ENCODE measurements around the gene CNTN1.

CNTN1 gene

DNA sequence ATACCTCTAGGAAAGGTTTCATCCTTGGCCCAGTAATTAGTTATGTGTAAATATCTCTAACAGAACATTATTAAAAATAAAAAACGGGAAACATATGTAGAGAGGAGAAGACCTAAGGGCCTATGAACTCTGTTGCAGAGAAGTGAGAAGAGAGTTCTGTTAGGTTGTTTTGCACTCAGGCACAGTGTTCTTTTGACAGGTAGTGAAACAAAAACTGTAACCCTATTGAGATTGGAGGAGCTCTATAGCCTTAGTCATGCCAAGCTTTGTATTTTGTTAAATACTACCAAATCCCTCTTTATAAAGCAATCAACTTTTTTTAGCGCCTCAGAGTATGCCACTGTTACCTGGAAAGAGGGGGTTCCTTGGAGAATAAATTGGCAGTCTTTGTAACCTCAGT is 77.6 kb downstream of the CNTN1 start:
- no peaks in the 10 kb centered on the region for H3K4me1 ChIP-seq (ENCODE audit: control insufficient read depth, insufficient read depth, low read length)
- no peaks in the 10 kb centered on the region for H3K9me3 ChIP-seq (ENCODE audit: control insufficient read depth, insufficient read depth, low read depth, low read length)
- ChIA-PET CTCF (interaction anchor here (0.6 kb wide), 1 partner anchor 81 kb away, joined by 3 read pairs; no protein-coding TSS in a partner anchor), POLR2A (no interaction called here)
- TF ChIP-seq PRDM1 (tag by site-specific recombination; IDR thresholded peaks at IDR 0.05) = no peak
- TF ChIP-seq ZNF211 (tag by site-specific recombination; IDR thresholded peaks at IDR 0.05; ENCODE audit: low read depth) = no peak
- TF ChIP-seq ZBTB17 (tag by site-specific recombination; IDR thresholded peaks at IDR 0.05) = no peak
- TF ChIP-seq ZNF626 (tag by site-specific recombination; IDR thresholded peaks at IDR 0.05) = no peak
- TF ChIP-seq ZFP37 (tag by site-specific recombination; IDR thresholded peaks at IDR 0.05) = no peak
- no peak for TF ChIP-seq OSR2 (tag by site-specific recombination; IDR thresholded peaks at IDR 0.05)
- TF ChIP-seq ZSCAN30 (tag by site-specific recombination; IDR thresholded peaks at IDR 0.05) = no peak
- TF ChIP-seq, protein P1, sequence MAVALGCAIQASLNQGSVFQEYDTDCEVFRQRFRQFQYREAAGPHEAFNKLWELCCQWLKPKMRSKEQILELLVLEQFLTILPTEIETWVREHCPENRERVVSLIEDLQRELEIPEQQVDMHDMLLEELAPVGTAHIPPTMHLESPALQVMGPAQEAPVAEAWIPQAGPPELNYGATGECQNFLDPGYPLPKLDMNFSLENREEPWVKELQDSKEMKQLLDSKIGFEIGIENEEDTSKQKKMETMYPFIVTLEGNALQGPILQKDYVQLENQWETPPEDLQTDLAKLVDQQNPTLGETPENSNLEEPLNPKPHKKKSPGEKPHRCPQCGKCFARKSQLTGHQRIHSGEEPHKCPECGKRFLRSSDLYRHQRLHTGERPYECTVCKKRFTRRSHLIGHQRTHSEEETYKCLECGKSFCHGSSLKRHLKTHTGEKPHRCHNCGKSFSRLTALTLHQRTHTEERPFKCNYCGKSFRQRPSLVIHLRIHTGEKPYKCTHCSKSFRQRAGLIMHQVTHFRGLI (tag by site-specific recombination; IDR thresholded peaks at IDR 0.05) = no peak
- H3K27ac ChIP-seq (ENCODE audit: extremely low read depth, low read depth, low read length) = no peak overlapping the region
- H3K4me3 ChIP-seq (ENCODE audit: low read depth, low read length) = no peak overlapping the region
- H3K36me3 ChIP-seq (ENCODE audit: control insufficient read depth in 2 of 2, insufficient read depth in 1 of 2, low read length in 2 of 2) = no peaks in the 10 kb centered on the region

DNA sequence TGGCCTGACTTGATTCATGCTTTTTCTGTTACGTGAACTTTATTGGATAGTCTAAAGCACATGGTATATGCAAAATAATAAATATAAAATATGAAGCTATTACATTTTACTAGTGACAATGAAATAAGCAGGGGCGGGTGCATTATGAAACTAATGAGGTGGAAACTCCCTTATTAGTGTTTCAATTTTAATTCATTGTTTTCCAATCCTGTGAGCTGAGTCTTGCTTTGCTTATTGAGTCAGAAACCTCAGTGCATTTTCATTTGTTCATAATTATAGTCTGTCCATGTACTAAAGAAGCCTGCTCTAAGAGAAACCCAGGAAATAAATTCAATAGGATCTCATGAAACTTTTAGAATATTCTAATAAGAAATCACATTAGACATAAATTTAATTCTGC is 78.5 kb downstream of the CNTN1 start:
- no peaks in the 10 kb centered on the region for H3K36me3 ChIP-seq (ENCODE audit: control insufficient read depth in 2 of 2, insufficient read depth in 1 of 2, low read length in 2 of 2)
- POLR2A ChIA-PET = no interaction called here
- no peaks in the 10 kb centered on the region for H3K4me1 ChIP-seq (ENCODE audit: control insufficient read depth, insufficient read depth, low read length)
- CTCF ChIA-PET = interaction anchor here (0.5 kb wide), 1 partner anchor 1102 kb away, joined by 4 read pairs; no protein-coding TSS in a partner anchor
- no peak overlapping the region for H3K4me3 ChIP-seq (ENCODE audit: low read depth, low read length)
- TF ChIP-seq SP2 (tag by site-specific recombination; IDR thresholded peaks at IDR 0.05) = no peak
- no peak for TF ChIP-seq ZNF555 (tag by site-specific recombination; conservative IDR thresholded peaks at IDR 0.05)
- TF ChIP-seq OVOL3 (tag by site-specific recombination; IDR thresholded peaks at IDR 0.05) = no peak
- H3K27ac ChIP-seq (ENCODE audit: extremely low read depth, low read depth, low read length) = no peak overlapping the region
- H3K9me3 ChIP-seq (ENCODE audit: control insufficient read depth, insufficient read depth, low read depth, low read length) = no peaks in the 10 kb centered on the region

DNA sequence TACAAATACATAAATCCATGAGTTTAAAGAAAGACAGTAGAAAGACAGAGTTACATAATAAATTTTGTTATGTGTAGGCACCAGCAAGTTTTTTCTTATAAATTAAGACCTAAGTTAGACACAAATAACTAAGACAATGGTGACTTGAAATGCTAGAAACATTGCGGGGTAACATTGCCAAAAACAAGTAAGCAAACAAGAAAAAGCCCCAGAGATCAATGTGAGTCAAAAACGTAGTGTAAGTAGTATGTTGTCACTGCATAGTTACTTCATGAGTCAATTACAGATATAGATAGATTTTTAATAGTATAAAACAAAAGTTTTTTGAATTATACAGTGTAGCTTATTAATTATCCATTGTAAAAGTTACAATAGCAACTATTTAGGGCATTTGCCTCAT is 83.4 kb downstream of the CNTN1 start:
- Histone ChIP-seq H3K9me3 (ENCODE audit: control insufficient read depth, insufficient read depth, low read depth, low read length) (no peaks in the 10 kb centered on the region), H3K27ac (ENCODE audit: extremely low read depth, low read depth, low read length) (no peak overlapping the region), H3K4me1 (ENCODE audit: control insufficient read depth, insufficient read depth, low read length) (no peaks in the 10 kb centered on the region), H3K4me3 (ENCODE audit: low read depth, low read length) (no peak overlapping the region), H3K36me3 (ENCODE audit: control insufficient read depth in 2 of 2, insufficient read depth in 1 of 2, low read length in 2 of 2) (no peaks in the 10 kb centered on the region)
- no peak for TF ChIP-seq ZNF585B (tag by site-specific recombination; IDR thresholded peaks at IDR 0.05)
- no peak for TF ChIP-seq ZNF48 (tag by site-specific recombination; IDR thresholded peaks at IDR 0.05)
- TF ChIP-seq SCRT2 (tag by site-specific recombination; IDR thresholded peaks at IDR 0.05) = no peak
- TF ChIP-seq ZNF623 (tag by site-specific recombination; IDR thresholded peaks at IDR 0.05) = no peak
- CTCF ChIA-PET = no interaction called here
- POLR2A ChIA-PET = no interaction called here

DNA sequence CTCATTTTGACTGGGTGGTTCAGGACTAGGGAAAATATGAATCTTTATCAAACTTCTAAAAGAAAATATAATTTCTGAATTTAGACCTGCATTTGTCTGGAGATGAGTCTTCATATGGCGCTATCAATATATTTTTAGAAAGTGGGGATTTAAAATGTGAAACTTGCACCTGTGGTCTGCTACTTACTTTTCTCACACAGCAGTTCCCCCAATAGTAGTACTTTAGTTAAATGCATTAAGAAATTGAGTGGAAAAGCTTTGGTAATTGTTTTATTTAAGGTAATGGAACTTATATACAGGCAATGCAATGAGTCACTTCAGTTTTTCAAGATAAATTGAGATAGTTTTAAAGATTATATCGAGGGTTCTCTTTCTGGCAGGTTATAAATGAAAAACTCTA is 91.9 kb downstream of the CNTN1 start:
- Histone ChIP-seq H3K4me3 (ENCODE audit: low read depth, low read length) (no peak overlapping the region), H3K36me3 (ENCODE audit: control insufficient read depth in 2 of 2, insufficient read depth in 1 of 2, low read length in 2 of 2) (no peaks in the 10 kb centered on the region), H3K9me3 (ENCODE audit: control insufficient read depth, insufficient read depth, low read depth, low read length) (no peaks in the 10 kb centered on the region), H3K27ac (ENCODE audit: extremely low read depth, low read depth, low read length) (no peak overlapping the region), H3K4me1 (ENCODE audit: control insufficient read depth, insufficient read depth, low read length) (no peaks in the 10 kb centered on the region)
- POLR2A ChIA-PET = no interaction called here
- TF ChIP-seq, protein P2, sequence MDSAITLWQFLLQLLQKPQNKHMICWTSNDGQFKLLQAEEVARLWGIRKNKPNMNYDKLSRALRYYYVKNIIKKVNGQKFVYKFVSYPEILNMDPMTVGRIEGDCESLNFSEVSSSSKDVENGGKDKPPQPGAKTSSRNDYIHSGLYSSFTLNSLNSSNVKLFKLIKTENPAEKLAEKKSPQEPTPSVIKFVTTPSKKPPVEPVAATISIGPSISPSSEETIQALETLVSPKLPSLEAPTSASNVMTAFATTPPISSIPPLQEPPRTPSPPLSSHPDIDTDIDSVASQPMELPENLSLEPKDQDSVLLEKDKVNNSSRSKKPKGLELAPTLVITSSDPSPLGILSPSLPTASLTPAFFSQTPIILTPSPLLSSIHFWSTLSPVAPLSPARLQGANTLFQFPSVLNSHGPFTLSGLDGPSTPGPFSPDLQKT (IDR thresholded peaks at IDR 0.05; ENCODE audit: borderline replicate concordance, low read depth, low read length) = no peak
- TF ChIP-seq ZNF311 (tag by site-specific recombination; IDR thresholded peaks at IDR 0.05; ENCODE audit: borderline replicate concordance) (no peak), ZNF596 (tag by site-specific recombination; IDR thresholded peaks at IDR 0.05) (no peak), ZNF660 (tag by site-specific recombination; IDR thresholded peaks at IDR 0.05) (no peak)
- CTCF ChIA-PET = interaction anchor here (0.7 kb wide), 1 partner anchor 372 kb away, joined by 3 read pairs; no protein-coding TSS in a partner anchor

Data from HEK293 (cell line).